Parathyroid adenoma (tissue), 2 donors: Measurements from ENCODE around the gene MKLN1.

Experiments
- H2AFZ ChIP-seq: fragments of 300-600 bp; sonication (generic); one replicate; pipeline ENCODE4 v1.7.0; 2017; ENCODE audit warnings: antibody characterized with exemption, mild to moderate bottlenecking
- H3K27ac ChIP-seq: fragments of 300-600 bp; sonication (generic); one replicate; pipeline ENCODE4 v1.7.0; 2017
- H3K27me3 ChIP-seq: fragments of 300-600 bp; sonication (generic); one replicate; pipeline ENCODE4 v1.7.0; 2017; ENCODE audit warnings: low read length; ENCODE audit not compliant: control insufficient read depth, insufficient read depth
- H3K36me3 ChIP-seq: fragments of 300-600 bp; sonication (generic); one replicate; pipeline ENCODE4 v1.7.0; 2017; ENCODE audit warnings: low read length; ENCODE audit not compliant: control insufficient read depth, insufficient read depth
- H3K4me1 ChIP-seq: fragments of 300-600 bp; sonication (generic); one replicate; pipeline ENCODE4 v1.7.0; 2017; ENCODE audit warnings: control low read depth
- H3K4me2 ChIP-seq: fragments of 300-600 bp; sonication (generic); one replicate; pipeline ENCODE4 v1.7.0; 2017; ENCODE audit warnings: low read length
- H3K4me3 ChIP-seq: fragments of 300-600 bp; sonication (generic); one replicate; pipeline ENCODE4 v1.7.0; 2017; ENCODE audit warnings: low read depth, low read length
- H3K79me2 ChIP-seq: fragments of 300-600 bp; sonication (generic); one replicate; pipeline ENCODE4 v1.7.0; 2017; ENCODE audit warnings: control low read depth
- H3K9ac ChIP-seq: fragments of 300-600 bp; sonication (generic); one replicate; pipeline ENCODE4 v1.7.0; 2017; ENCODE audit warnings: mild to moderate bottlenecking
- H3K9me3 ChIP-seq: fragments of 300-600 bp; sonication (generic); one replicate; pipeline ENCODE4 v1.7.0; 2017; ENCODE audit warnings: low read length; ENCODE audit not compliant: control insufficient read depth
- TF ChIP-seq, protein P1 (sequence below): fragments of 300-600 bp; sonication (generic); IDR thresholded peaks from one replicate; pipeline ENCODE4 v1.7.0; 2017; ENCODE audit warnings: antibody characterized with exemption, mild to moderate bottlenecking
- donor health status: primary hyperparathyroidism.

The MKLN1 gene

DNA sequence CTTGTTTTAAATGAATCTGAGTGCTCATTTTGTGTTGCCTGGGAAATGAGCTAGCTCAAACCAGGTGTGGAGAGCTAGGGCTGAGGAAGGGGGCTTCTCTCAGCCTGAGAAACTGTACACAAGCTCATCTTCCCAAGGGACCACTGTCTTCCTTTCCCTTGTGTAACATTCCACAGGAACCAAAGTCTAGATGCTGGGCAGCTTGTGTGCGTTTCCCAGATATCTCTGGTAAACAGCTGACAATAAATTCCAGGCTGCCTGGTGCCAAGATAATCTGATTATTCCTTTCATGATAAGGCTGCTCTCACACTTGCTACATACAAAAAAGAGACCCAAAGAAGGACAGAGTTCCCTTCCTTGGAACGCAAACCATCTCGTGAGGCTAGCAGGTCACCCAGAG, 33.1 kb upstream of the MKLN1 start:
- H3K9me3 ChIP-seq = no peaks in the 10 kb centered on the region
- no peak overlapping the region for H2AFZ ChIP-seq
- TF ChIP-seq, protein P1, sequence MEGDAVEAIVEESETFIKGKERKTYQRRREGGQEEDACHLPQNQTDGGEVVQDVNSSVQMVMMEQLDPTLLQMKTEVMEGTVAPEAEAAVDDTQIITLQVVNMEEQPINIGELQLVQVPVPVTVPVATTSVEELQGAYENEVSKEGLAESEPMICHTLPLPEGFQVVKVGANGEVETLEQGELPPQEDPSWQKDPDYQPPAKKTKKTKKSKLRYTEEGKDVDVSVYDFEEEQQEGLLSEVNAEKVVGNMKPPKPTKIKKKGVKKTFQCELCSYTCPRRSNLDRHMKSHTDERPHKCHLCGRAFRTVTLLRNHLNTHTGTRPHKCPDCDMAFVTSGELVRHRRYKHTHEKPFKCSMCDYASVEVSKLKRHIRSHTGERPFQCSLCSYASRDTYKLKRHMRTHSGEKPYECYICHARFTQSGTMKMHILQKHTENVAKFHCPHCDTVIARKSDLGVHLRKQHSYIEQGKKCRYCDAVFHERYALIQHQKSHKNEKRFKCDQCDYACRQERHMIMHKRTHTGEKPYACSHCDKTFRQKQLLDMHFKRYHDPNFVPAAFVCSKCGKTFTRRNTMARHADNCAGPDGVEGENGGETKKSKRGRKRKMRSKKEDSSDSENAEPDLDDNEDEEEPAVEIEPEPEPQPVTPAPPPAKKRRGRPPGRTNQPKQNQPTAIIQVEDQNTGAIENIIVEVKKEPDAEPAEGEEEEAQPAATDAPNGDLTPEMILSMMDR = no peak
- H3K36me3 ChIP-seq = no peaks in the 10 kb centered on the region
- H3K79me2 ChIP-seq = no peaks in the 10 kb centered on the region
- no peaks in the 10 kb centered on the region for H3K4me1 ChIP-seq
- no peak overlapping the region for H3K27ac ChIP-seq
- H3K4me2 ChIP-seq = no peak overlapping the region
- H3K4me3 ChIP-seq = no peak overlapping the region
- H3K27me3 ChIP-seq = no peaks in the 10 kb centered on the region
- H3K9ac ChIP-seq = no peak overlapping the region

DNA sequence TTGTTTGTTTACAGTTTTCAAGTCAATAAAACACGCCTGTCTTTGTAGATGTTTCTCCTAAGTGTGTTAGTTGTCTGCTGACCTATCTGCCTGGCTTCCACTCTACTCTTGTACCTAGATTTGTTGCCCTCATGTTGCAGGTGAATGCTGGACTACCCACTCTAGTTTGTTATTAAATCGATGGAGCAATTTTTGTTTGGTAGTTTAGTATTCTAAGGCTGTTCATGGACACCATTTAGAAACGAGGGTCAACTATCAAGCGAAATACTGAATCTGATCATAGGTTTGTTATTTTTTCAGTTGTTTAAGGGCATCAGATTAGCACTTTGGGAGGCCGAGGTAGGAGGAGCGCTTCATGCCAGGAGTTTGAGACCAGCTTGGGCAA, 29.1 kb upstream of the MKLN1 start:
- H3K9me3 ChIP-seq = no peaks in the 10 kb centered on the region
- no peak overlapping the region for H3K27ac ChIP-seq
- H2AFZ ChIP-seq = no peak overlapping the region
- no peak overlapping the region for H3K4me3 ChIP-seq
- H3K79me2 ChIP-seq = no peaks in the 10 kb centered on the region
- peaks cover 10% of the 10 kb centered on the region for H3K4me1 ChIP-seq
- H3K4me2 ChIP-seq = no peak overlapping the region
- H3K9ac ChIP-seq = no peak overlapping the region
- no peaks in the 10 kb centered on the region for H3K27me3 ChIP-seq
- TF ChIP-seq, protein P1 = no peak
- H3K36me3 ChIP-seq = no peaks in the 10 kb centered on the region

DNA sequence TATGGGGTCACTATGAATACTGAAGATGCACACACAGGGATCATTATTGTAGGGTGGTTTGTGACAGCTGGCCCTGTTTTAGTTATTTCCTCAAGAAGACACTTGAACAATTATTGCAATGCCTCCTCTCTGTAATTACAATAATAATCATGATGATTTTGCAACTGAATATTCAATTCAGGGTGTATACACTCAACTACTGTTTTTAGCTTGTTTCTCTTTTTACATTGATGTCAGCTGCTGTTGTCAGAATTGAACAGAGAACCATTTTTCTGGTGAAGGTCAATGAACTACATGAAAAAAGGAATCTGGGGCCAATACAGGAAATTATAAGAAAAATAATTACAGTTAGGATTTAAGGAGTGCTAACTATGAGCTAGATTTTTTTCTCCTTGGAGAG, 28.6 kb upstream of the MKLN1 start:
- H3K4me3 ChIP-seq = no peak overlapping the region
- H3K27me3 ChIP-seq = no peaks in the 10 kb centered on the region
- H3K27ac ChIP-seq = no peak overlapping the region
- H3K9ac ChIP-seq = no peak overlapping the region
- H3K36me3 ChIP-seq = no peaks in the 10 kb centered on the region
- no peak overlapping the region for H3K4me2 ChIP-seq
- no peaks in the 10 kb centered on the region for H3K9me3 ChIP-seq
- peaks cover 10% of the 10 kb centered on the region for H3K4me1 ChIP-seq
- TF ChIP-seq, protein P1 = no peak
- no peak overlapping the region for H2AFZ ChIP-seq
- H3K79me2 ChIP-seq = no peaks in the 10 kb centered on the region

DNA sequence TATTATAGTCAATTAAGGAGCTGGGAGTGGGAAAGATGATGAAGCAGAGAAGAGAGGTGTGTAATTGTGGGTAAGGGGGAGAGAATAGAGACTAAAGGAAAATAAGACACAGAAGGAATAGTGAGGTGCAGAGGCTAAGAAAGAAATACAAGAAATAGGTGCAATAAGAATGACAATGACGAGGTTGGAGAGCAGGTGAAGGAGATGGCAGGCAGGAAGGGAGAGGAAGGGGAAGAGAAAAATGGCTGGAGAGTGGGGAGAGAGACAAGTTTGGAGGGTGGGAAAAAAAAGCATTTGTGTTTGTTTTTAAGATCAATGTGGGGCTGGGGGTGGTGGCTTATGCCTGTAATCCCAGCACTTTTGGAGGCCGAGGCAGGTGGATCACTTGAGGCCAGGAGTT, 27.6 kb upstream of the MKLN1 start:
- H3K79me2 ChIP-seq = no peaks in the 10 kb centered on the region
- no peak overlapping the region for H2AFZ ChIP-seq
- H3K27ac ChIP-seq = no peak overlapping the region
- H3K4me1 ChIP-seq = peaks cover 10% of the 10 kb centered on the region
- H3K9ac ChIP-seq = no peak overlapping the region
- H3K4me2 ChIP-seq = no peak overlapping the region
- H3K36me3 ChIP-seq = no peaks in the 10 kb centered on the region
- no peak overlapping the region for H3K4me3 ChIP-seq
- H3K9me3 ChIP-seq = no peaks in the 10 kb centered on the region
- TF ChIP-seq, protein P1 = no peak
- H3K27me3 ChIP-seq = no peaks in the 10 kb centered on the region

DNA sequence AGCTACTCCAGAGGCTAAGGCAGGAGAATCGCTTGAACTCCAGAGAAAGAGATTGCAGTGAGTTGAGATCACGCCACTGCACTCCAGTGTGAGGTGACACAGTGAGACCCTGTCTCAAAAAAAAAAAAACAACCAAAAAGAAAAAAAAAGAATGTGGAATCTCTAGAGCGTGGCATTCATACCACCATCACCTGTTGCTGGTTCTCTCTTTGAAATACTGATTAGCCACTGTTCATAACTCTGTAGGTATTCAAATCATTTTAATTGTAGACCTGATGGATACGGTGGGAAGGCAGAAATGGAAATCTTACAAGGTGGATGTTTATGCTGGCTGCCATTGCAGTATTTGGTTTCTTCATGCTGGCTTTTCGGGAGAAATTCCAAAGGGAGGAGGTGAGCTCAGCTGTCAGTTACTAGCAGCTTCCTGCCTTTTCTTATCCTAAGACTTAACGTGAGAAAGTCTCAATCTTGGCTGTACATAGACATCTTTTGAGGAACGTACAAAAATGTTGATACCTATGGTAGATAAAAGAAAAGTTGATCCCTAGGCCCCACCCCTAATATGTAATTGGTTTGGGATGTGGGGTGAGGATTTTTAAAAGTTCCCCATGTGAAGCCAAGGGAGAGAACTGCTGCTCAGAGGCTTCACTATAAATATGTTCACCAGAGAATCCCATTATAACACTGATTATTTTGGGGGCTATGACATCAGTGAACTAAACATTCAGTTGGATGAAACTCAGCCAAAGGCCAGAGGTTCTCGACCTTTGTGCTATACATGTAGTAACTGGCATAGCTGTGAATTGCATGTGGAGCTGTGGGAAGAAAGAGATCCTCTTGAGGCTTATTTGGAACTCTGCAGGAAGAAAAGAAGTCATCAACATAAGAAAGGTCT, 26.9 kb upstream of the MKLN1 start:
- Histone ChIP-seq H3K4me1 (peaks cover 10% of the 10 kb centered on the region), H3K27ac (no peak overlapping the region), H3K9ac (no peak overlapping the region)

More for the DNA sequence above, 26.9 kb upstream of the MKLN1 start:
- Histone ChIP-seq H3K4me2 (no peak overlapping the region), H3K9me3 (no peaks in the 10 kb centered on the region), H3K27me3 (no peaks in the 10 kb centered on the region), H3K79me2 (no peaks in the 10 kb centered on the region), H3K36me3 (no peaks in the 10 kb centered on the region), H3K4me3 (no peak overlapping the region), H2AFZ (no peak overlapping the region)
- TF ChIP-seq, protein P1 = no peak
